Sigmoid colon (tissue), 4 donors: ENCODE data around the gene NCF4.

Experiments
- CTCF ChIP-seq, 4 experiments: fragments of 450-650 bp in 3 of 4; fragments of 200-600 bp in 1 of 4; IDR thresholded peaks; one replicate each; pipeline ENCODE4 v1.5.1; 2016 to 2019; ENCODE audit warnings: antibody characterized with exemption in 4 of 4, mild to moderate bottlenecking in 3 of 4, moderate library complexity in 2 of 4
- EP300 ChIP-seq, 4 donors: sonication (generic); formaldehyde crosslinking; IDR thresholded peaks; one replicate each; pipeline ENCODE4 v1.6.1; 2017; ENCODE audit warnings: antibody characterized with exemption in 4 of 4
- POLR2A ChIP-seq, 2 donors: fragments of 450-650 bp; IDR thresholded peaks; one replicate each; pipeline ENCODE4 v1.6.1; 2016; ENCODE audit warnings: antibody characterized with exemption in 2 of 2, mild to moderate bottlenecking in 2 of 2, moderate library complexity in 2 of 2
- POLR2AphosphoS5 ChIP-seq, 4 donors: sonication (generic); formaldehyde crosslinking; IDR thresholded peaks; one replicate each; pipeline ENCODE4 v1.6.1; 2017; ENCODE audit warnings: antibody characterized with exemption in 4 of 4

- TF ChIP-seq POLR2AphosphoS5 (IDR thresholded peaks at IDR 0.05) (no peak), CTCF (IDR thresholded peaks at IDR 0.05) (no peak), POLR2A (IDR thresholded peaks at IDR 0.05) (no peak), EP300 (IDR thresholded peaks at IDR 0.05) (no peak)
Observed at GRCh38 chr22:36831717-36832116, 29.1 kb upstream of the NCF4 start.
